Esophagus (tissue), 2 donors: ENCODE measurements around the gene GULP1. TPM values are rescaled to one million over a fixed set of nuclear protein-coding genes. Genes with fewer than 3 reads are reported as not detected.
"Not testable (repeated sequence)": the region's sequence is repeated elsewhere in the genome, so short reads cannot be mapped to it uniquely, and the experiment has no call there.

Source experiments
- H3K27ac ChIP-seq, 2 donors: one replicate each; pipeline ENCODE4 v1.5.1; 2013; ENCODE audit warnings: low read depth in 2 of 2, mild to moderate bottlenecking in 2 of 2, inconsistent platforms in 1 of 2, low read length in 1 of 2, moderate library complexity in 1 of 2
- H3K27me3 ChIP-seq, 2 donors: one replicate each; pipeline ENCODE4 v1.6.1; 2013; ENCODE audit warnings: low read length in 2 of 2, control low read depth in 1 of 2, mild to moderate bottlenecking in 1 of 2; ENCODE audit not compliant: insufficient read depth in 2 of 2, control insufficient read depth in 1 of 2
- H3K36me3 ChIP-seq, 2 donors: one replicate each; pipeline ENCODE4 v1.6.1; 2013; ENCODE audit warnings: low read length in 1 of 2; ENCODE audit not compliant: control insufficient read depth in 2 of 2, insufficient read depth in 2 of 2
- H3K4me1 ChIP-seq, 2 donors: one replicate each; pipeline ENCODE4 v1.6.1; 2013; ENCODE audit warnings: low read length in 1 of 2; ENCODE audit not compliant: control insufficient read depth in 2 of 2, insufficient read depth in 2 of 2
- H3K4me3 ChIP-seq, 2 donors: one replicate each; pipeline ENCODE4 v1.5.1; 2013; ENCODE audit warnings: low read length in 2 of 2, mild to moderate bottlenecking in 2 of 2, low read depth in 1 of 2, moderate library complexity in 1 of 2
- H3K9me3 ChIP-seq, 2 donors: one replicate each; pipeline ENCODE4 v1.6.1; 2013; ENCODE audit warnings: mild to moderate bottlenecking in 2 of 2, low read depth in 1 of 2, low read length in 1 of 2, moderate library complexity in 1 of 2; ENCODE audit not compliant: control insufficient read depth in 2 of 2, insufficient read depth in 1 of 2
- WGBS, 2 donors: extraction: QIAGEN DNeasy Blood & Tissue Kit; methylation state at CpG; one replicate each; pipeline ENCODE4 v1.1.7; 2013; 5-methylcytosine and 5-hydroxymethylcytosine counted together
- polyA plus RNA-seq, 2 donors: library from polyadenylated mRNA; stranded (reverse); fragments of 200-250 nt; gene quantifications; one replicate each; pipeline ENCODE4 v1.2.3, GENCODE V29; 2013
- donor health status: healthy with polysubstance abuse.
- donor health status: Bipolar disorder and iron deficiency.

GULP1 gene
- polyA plus RNA-seq, 2 donors = 5.5 to 10.5 TPM

GRCh38 chr2:188272121-188272520 is 19.6 kb upstream of the GULP1 start:
- Histone ChIP-seq H3K27ac (no peak overlapping the region), H3K4me1 (no peaks in the 10 kb centered on the region), H3K36me3 (no peaks in the 10 kb centered on the region), H3K9me3 (no peaks in the 10 kb centered on the region), H3K4me3 (no peak overlapping the region), H3K27me3 (no peaks in the 10 kb centered on the region)
- 81 to 82% methylated on average over 2 of the region's 2 CpGs for WGBS, 2 donors

- no peaks in the 10 kb centered on the region for H3K36me3 ChIP-seq
- no peak overlapping the region for H3K27ac ChIP-seq
- H3K27me3 ChIP-seq = no peaks in the 10 kb centered on the region
- H3K4me3 ChIP-seq = no peak overlapping the region
- no peaks in the 10 kb centered on the region for H3K4me1 ChIP-seq
- 89 to 96% methylated on average over 2 of the region's 2 CpGs for WGBS, 2 donors
- no peaks in the 10 kb centered on the region for H3K9me3 ChIP-seq
Observed at GRCh38 chr2:188274274-188274673, 17.4 kb upstream of the GULP1 start.

- 90 to 92% methylated on average over 10 of the region's 10 CpGs for WGBS, 2 donors
- Histone ChIP-seq H3K27me3 (no peaks in the 10 kb centered on the region), H3K9me3 (no peaks in the 10 kb centered on the region), H3K36me3 (no peaks in the 10 kb centered on the region), H3K27ac (no peak overlapping the region), H3K4me1 (no peaks in the 10 kb centered on the region), H3K4me3 (no peak overlapping the region)
Observed at GRCh38 chr2:188276255-188276654, 15.4 kb upstream of the GULP1 start.

- Histone ChIP-seq H3K4me1 (no peaks in the 10 kb centered on the region), H3K36me3 (no peaks in the 10 kb centered on the region), H3K27me3 (no peaks in the 10 kb centered on the region), H3K9me3 (no peaks in the 10 kb centered on the region), H3K4me3 (no peak overlapping the region), H3K27ac (no peak overlapping the region)
- 82 to 86% methylated on average over 5 of the region's 5 CpGs for WGBS, 2 donors
Observed at GRCh38 chr2:188277786-188278185, 13.9 kb upstream of the GULP1 start.

GRCh38 chr2:188278388-188279092 is 13.1 kb upstream of the GULP1 start:
- Histone ChIP-seq H3K4me1 (no peaks in the 10 kb centered on the region), H3K27me3 (no peaks in the 10 kb centered on the region), H3K36me3 (no peaks in the 10 kb centered on the region), H3K27ac (no peak overlapping the region), H3K4me3 (no peak overlapping the region), H3K9me3 (no peaks in the 10 kb centered on the region)
- 67 to 72% methylated on average over 11 of the region's 11 CpGs for WGBS, 2 donors

GRCh38 chr2:188279093-188279445 is 12.6 kb upstream of the GULP1 start:
- Histone ChIP-seq H3K4me1 (no peaks in the 10 kb centered on the region), H3K36me3 (no peaks in the 10 kb centered on the region), H3K27me3 (no peaks in the 10 kb centered on the region), H3K9me3 (no peaks in the 10 kb centered on the region), H3K4me3 (no peak overlapping the region), H3K27ac (no peak overlapping the region)
- 18 to 33% methylated on average over 2 of the region's 2 CpGs for WGBS, 2 donors

- Histone ChIP-seq H3K27ac (no peak overlapping the region), H3K36me3 (no peaks in the 10 kb centered on the region)
- WGBS, 2 donors = 42 to 51% methylated on average over 2 of the region's 2 CpGs
Observed at GRCh38 chr2:188280811-188281222, 10.9 kb upstream of the GULP1 start.

GRCh38 chr2:188282907-188283306 is 8.8 kb upstream of the GULP1 start:
- no peaks in the 10 kb centered on the region for H3K9me3 ChIP-seq
- H3K4me1 ChIP-seq = peaks cover 0 to 2% of the 10 kb centered on the region in 2 donors
- H3K36me3 ChIP-seq = no peaks in the 10 kb centered on the region
- H3K4me3 ChIP-seq = no peak overlapping the region
- H3K27me3 ChIP-seq = no peaks in the 10 kb centered on the region
- H3K27ac ChIP-seq = no peak overlapping the region

More at GRCh38 chr2:188280811-188281222, 10.9 kb upstream of the GULP1 start:
- Histone ChIP-seq H3K9me3 (no peaks in the 10 kb centered on the region), H3K4me1 (peaks cover 0 to 2% of the 10 kb centered on the region in 2 donors), H3K27me3 (no peaks in the 10 kb centered on the region), H3K4me3 (no peak overlapping the region)

- H3K36me3 ChIP-seq, H3K27me3 ChIP-seq, H3K9me3 ChIP-seq, H3K27ac ChIP-seq, H3K4me3 ChIP-seq, H3K4me1 ChIP-seq: not testable (repeated sequence)
- 90 to 94% methylated on average over 3 of the region's 3 CpGs for WGBS, 2 donors
Observed at GRCh38 chr2:188284251-188284650, 7.4 kb upstream of the GULP1 start.

GRCh38 chr2:188285049-188285448 is 6.6 kb upstream of the GULP1 start:
- H3K9me3 ChIP-seq = no peaks in the 10 kb centered on the region
- 46 to 48% methylated on average over 5 of the region's 5 CpGs for WGBS, 2 donors
- H3K4me3 ChIP-seq = no peak overlapping the region
- peaks cover 0 to 2% of the 10 kb centered on the region in 2 donors for H3K4me1 ChIP-seq
- H3K27me3 ChIP-seq = no peaks in the 10 kb centered on the region
- no peaks in the 10 kb centered on the region for H3K36me3 ChIP-seq
- H3K27ac ChIP-seq = no peak overlapping the region
